NK-92 (cell line): ENCODE results near the gene TMEM62.
"Not testable (repeated sequence)": the region's sequence is repeated elsewhere in the genome, so short reads cannot be mapped to it uniquely, and the experiment has no call there.

Experiments used
- DNase-seq: peaks from one replicate; lab custom pipeline; 2025; ENCODE audit not compliant: unreplicated experiment; lab: John Stamatoyannopoulos, UW

TMEM62 gene

DNA sequence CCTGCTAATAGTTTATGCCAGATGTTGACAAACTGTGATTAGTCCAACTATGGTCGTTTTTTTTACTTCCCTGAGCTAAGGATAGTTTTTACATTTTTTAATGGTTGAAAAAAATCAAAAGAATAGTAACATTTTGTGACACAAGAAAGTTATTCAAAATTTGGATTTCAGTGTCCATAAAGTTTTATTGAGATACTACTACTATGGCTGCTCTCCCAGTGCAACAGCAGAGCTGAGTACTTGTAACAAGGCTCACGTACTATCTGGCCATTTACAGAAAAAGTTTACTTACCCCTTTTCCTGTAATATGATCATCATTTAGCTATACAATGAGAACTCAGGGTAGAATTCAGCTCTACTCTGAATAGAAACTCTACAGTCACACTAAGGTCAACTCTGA is 11.5 kb upstream of the TMEM62 start:
- no peak for DNase-seq

DNA sequence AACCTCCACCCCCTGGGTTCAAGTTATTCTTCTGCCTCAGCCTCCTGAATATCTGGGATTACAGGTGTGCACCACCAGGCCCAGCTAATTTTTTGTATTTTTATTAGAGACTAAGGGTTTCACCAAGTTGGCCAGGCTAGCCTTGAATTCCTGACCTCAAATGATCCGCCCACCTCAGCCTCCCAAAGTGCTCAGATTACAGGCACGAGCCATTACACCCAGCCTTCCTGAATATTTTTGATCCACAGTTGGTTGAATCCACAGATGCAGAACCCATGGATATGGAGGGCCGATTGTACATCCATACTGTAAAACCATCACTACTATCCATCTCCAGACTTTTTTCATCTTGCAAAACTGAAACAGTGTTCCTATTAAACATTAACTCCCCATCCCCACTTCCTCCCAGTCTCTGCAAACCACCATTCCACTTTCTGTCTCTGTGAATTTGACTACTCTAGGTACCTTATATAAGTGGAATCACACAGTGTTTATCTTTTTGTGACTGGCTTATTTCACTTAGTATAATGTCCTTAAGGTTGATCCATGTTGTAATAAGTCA is 8.2 kb upstream of the TMEM62 start:
- no peak for DNase-seq

DNA sequence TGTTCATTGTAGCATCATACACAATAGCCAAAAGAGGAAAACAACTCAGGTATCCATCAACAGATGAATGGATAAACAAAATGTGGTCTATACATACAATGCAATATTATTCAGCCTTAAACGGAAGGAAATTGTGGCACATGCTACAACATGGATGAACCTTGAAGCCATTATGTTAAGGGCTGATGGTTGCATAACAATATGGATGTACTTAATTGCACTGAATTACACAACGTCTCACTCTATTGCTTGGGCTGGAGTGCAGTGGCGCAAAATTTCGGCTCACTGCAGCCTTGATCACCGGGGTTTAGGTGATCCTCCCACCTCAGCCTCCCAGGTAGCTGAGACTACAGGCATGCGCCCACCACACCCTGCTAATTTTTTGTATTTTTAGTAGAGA is 7.0 kb upstream of the TMEM62 start:
- DNase-seq, result no peak

DNA sequence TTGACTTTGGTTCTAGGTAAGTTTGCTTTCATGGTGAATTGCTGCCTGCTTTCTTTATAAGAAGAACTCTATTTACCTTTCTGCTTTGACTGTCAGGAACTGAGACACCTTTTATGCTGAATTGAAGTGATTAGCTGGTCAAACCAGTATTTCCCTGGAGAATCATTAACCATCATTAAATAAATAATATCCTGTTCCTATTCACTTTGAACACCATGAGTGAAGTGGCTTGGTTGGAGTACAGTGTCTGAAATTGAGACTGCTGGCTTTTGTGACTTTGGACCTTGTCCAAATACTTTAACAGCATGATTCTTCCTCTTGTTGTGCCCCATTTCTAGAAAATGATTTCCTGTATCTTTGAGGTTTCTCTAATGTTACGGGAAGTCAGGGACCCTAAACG is 5.6 kb upstream of the TMEM62 start:
- DNase-seq, result no peak

DNA sequence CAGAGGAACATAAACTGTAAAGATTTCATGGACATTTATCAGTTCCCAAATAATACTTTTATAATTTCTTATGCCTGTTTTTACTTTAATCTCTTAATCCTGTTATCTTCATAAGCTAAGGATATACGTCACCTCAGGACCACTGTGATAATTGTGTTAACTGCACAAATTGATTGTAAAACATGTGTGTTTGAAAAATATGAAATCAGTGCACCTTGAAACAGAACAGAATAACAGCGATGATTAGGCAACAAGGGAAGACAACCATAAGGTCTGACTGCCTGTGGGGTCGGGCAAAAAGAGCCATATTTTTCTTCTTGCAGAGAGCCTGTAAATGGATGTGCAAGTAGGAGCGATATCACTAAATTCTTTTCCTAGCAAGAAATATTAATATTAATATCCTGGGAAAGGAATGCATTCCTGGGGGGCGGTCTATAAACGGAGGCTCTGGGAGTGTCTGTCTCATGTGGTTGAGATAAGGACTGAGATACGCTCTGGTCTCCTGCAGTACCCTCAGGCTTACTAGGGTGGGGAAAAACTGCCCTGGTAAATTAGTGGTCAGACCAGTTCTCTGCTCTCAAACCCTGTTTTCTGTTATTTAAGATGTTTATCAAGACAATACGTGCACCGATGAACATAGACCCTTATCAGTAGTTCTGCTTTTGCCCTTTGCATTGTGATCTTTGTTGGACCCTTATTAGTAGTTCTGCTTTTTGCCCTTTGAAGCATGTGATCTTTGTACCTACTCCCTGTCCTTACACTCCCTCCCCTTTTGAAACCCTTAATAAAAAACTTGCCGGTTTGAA is 5.0 kb upstream of the TMEM62 start:
- DNase-seq, result not testable (repeated sequence)

DNA sequence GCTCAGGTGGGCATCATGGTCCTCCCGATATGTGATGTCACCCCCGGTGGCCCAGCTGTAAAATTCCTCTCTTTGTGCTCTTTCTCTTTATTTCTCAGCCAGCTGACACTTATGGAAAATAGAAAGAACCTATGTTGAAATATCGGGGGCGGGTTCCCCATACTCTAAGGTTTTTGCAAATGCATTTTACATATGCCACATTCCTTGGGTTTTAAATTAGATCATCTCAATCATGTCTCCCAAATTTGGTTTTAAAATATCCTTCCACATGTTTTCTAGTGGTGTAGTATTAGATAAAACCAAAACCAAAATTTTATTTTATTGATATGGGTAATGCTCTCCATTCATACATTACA is 4.4 kb upstream of the TMEM62 start:
- DNase-seq, result no peak

DNA sequence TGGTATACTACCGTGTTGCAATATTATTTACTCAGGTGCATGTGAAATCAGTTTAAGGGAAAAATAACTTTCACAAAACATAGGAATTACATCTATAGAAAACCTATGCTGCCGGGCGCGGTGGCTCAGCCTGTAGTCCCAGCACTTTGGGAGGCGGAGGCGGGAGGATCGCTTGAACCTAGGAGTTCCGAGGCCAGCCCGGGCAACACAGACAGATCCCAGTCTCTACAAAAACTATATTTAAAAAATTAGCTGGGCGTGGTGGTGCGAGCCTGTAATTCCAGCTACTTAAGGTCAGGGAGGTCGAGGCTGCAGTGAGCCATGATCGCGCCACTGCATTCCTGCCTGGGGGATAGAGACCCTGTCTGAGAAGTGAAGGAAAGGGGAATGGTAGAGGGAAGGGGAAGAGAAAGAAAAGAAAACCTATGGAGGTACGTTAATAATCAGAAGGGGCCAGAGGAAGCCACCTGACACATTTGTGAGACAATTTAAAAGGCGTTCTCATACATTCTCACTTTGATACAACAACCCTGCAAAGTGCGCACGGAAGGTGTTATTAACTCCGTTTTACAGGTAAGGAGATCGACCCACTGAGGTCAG is 456 bp upstream of the TMEM62 start:
- no peak for DNase-seq

DNA sequence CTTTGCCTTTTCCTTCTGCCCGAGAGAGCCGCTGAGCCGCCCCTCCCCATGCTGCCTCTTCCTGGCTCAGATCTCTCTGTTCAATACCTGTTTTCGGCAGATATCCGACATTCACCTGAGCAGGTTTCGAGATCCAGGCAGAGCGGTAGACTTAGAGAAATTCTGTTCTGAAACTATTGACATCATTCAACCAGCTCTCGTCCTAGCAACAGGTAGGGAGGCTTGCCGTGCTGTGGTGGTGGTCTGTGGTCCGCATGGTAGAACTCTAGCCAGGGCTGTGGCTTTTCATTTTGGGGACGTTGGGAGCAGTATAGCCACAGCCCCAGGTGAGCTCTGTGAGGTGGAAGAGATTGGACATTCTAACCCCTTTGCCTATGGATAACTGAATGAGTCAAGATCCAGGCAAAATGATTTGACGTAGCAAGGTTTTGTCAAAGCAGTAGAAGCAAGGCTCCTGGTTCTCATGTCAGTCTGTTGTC is 810 bp downstream of the TMEM62 start:
- no peak for DNase-seq

DNA sequence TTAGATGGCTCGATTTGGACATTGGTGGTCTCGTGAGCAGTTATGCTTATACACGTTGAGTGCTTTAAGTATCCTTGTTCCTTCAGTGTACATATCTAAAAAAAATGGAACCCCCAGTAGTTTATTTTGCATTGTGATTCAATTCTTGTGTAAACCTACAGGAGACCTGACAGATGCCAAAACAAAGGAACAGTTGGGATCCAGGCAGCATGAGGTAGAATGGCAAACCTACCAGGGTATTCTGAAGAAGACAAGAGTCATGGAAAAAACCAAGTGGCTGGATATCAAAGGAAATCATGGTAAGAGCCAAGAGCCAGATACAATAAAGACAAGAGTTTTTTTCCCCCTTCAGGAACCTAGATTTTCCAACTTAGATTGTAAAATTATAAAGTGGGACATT is 2.0 kb downstream of the TMEM62 start:
- no peak for DNase-seq

DNA sequence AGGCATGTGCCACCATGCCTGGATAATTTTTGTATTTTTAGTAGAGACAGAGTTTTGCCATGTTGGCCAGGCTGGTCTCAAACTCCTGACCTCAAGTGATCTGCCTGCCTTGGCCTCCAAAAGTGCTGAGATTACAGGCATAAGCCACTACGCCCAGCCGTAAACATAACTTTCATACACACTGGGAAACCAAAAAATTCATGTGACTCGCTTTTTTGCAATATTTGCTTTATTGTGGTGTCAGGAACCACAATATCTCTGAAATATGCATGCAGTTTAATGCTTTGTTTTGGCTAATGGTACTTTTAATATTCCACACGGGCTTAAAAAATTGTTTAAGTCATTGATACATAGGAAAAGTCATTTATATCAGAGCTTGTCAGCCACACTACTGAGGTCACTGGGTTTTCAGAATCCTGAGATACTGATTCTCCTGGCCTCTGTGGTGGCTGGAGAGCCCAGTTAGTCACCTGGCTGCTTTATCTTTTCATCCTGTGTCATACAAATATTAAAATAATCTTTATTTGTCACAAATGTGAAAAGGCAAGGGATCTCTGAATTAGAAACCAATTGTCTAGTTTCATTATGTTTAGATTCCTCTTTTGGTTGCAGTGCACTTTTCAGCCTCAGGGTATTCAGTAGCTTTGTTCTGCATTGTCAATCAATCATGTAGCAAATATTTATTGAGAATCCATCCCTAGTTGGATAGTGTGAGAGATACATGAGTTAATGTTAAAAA is 10.0 kb downstream of the TMEM62 start:
- no peak for DNase-seq

DNA sequence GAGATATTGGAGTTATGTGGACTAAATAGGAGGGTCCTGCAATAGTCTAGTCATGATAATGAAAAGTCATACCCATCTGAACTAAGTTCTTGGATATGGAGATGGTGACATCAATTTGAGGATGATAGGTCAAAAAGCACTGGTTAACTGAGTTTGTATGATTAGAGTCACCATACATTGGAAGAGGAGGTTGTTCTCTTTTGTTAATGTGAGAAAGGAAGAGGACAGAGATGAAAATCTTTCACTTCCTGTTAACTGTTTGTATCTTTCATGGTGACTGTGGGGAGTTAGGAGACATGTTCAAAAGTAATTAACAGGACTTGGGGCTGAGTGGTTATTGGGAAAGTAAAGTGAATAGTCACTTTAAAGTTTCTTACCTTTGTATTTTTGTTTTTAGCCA is 11.1 kb downstream of the TMEM62 start:
- DNase-seq, result no peak

DNA sequence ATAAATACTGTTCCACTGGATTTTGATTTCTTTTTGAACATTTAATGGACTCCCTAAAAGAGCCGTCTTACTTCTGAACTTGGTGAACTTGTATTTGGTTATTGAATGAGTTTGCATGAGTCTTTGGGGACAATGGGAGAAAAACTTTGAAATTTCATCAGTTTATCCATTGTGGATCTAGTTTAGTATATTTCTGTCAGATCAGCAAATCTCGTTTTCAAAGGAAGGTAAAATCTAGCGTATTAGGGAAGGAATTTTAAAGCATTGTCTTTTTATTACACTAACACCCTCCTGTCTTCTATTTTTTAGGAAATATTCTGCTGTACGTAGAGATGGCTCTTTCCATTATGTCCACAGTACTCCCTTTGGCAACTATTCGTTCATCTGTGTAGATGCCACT is 12.8 kb downstream of the TMEM62 start:
- DNase-seq, result no peak

DNA sequence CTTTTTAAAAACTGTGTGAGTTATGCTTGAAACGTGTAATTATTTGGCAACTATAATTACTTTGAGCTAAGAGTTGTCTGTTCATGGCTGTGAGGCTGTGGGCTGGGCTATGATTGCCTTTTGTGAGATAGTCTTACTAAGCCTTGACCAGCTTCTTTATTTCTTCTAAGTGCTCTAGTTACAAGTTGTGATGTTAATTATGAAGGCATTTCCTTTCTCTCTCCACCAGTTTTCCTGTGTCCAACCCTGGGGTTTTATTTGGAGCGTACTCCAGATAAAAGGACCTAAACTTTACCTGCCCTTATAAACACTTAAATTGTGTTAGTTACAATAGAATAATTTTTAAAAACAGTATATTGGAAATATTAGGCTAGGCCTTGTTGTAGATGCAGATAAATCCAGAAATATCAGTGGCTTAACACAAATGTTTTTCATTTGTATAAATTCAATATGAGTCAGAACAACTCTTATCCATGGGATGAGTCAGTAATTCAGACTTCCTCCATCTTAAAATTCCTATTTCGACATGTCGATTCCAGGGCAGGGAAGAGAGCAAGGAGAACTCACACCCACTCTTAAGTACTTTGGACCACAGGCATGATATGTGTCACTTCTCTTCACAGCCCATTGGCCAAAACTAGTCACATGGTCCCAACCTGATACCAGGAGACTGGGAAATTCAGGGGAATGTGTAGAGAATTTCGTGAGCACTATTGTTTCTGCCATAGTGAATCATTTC is 17.0 kb downstream of the TMEM62 start:
- DNase-seq, result no peak

DNA sequence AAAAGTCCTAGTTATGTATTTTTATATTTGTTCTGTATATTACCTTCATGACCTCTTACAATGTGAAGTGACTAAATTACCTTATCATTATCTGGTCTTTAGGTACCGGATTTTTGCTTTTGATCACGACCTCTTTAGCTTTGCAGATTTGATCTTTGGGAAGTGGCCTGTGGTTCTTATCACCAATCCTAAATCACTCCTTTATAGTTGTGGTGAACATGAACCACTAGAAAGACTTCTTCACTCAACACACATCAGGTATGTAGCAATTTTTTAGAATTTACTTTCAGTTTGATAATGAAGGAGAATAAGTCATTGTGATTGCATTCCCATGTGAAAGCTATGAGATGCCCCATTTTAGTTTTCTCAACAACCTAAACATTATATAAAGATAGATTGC is 18.3 kb downstream of the TMEM62 start:
- no peak for DNase-seq

DNA sequence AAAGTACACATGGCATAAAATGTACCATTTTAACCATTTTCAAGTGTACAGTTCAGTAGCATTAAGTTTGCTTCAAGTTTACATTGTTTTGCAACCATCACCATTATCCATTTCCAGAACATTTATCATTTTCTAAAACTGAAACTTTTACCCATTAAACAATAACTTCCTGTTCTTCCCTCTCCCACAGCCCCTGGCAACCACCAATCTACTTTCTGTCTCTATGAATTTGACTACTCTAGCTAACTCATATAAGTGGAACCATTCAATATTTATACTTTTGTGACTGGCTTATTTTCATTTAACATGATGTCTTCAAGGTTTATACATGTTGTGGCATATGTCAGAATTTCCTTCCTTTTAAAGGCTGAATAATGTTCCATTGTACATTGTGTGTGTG is 19.9 kb downstream of the TMEM62 start:
- DNase-seq, result no peak

DNA sequence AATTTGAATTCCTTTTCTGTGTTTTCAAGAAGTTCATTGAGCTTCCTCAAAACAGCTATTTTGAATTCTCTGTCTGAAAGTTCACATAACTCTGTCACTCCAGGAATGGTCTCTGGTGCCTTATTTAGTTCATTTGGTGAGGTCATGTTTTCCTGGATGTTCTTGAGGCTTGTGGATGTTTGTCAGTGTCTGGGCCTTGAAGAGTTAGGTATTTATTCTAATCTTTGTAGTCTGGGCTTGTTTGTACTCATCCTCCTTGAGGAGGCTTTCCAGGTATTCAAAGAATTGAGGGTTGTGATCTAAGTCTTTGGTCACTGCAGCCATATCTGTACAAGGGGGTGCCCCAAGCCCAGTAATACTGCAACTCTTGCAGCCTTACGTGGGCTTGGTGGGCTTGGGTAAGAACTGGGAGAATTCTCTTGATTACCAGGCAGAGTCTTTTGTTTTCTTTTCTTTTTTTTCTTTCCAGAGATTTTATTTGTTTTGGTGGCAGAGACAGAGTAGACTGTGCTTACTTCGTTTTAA is 32.5 kb downstream of the TMEM62 start:
- no peak for DNase-seq

DNA sequence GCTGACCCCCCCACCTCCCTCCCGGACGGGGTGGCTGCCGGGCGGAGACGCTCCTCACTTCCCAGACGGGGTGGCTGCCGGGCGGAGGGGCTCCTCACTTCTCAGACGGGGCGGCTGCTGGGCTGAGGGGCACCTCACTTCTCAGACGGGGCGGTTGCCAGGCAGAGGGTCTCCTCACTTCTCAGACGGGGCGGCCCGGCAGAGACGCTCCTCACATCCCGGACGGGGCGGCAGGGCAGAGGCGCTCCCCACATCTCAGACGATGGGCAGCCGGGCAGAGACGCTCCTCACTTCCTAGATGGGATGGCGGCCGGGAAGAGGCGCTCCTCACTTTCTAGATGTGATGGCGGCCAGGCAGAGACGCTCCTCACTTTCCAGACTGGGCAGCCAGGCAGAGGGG is 33.9 kb downstream of the TMEM62 start:
- DNase-seq, result not testable (repeated sequence)

DNA sequence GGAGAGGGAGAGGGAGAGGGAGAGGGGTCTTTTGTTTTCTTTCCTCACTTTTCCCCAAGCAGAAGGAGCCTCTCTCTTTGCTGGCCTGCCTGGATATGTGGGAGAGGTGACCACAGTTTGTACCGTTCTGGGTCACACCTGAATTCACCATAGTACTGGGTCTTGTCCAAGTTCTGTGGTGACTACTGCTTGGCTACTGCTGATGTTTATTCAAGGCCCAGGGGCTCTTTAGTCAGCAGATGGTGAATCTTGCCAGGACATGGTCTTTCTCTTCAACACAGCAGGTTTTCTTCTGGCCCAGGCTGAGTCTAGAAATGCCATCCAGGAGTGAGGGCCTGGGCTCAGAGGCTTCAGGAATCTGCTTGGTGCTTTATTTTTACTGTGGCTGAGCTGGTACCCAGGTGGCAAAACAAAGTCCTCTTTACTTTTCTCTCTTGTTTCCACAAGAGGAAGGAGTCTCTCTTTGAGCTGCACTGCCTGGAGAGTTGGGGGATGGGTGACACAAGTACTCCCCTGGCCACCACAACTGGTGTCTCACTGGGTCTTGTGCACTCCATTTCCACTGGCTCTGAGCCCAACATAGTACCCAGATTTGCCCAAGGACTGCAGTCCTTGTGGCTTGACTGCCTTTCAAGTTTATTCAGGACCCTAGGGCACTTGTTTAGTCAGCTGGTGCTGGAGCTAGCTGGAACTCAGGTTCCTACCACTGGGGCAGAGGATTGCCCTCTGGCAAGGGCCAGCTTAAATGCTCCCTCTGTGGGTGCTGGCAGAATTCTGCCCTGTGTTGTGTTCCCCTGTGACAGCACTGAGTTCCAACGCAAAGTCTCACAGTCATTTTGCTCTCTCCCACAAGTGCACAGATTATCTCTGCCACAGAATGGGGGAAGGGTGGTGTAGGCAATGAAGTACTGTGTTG is 35.1 kb downstream of the TMEM62 start:
- no peak for DNase-seq

DNA sequence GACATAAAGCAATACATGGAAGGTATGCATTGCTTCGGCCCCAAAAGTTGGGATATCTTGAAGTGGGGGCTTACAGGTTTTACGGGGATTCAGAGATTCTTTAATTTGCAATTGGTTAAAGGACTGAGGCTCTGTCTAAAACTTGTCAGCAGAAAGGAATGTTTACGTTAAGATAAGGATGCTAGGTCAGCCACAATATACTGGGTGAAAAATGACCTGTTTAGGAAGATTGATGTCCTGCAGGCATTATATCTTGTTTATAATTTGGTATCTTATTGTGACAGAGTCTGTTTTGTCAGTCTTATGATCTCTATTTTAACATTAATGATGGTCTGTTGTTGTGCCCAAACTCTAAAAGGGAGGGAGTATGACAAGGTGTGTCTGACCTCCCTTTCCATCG is 36.5 kb downstream of the TMEM62 start:
- no peak for DNase-seq
